Duodenal mucosa (tissue), 2 donors: ENCODE results near the gene IVNS1ABP.
A peak's percentile ranks its signal among the peaks of the same experiment; 100 is the strongest.
"Not testable (repeated sequence)": the region's sequence is repeated elsewhere in the genome, so short reads cannot be mapped to it uniquely, and the experiment has no call there.

Source experiments
- H3K27ac ChIP-seq: one replicate; pipeline ENCODE4 v1.7.0; 2013; ENCODE audit warnings: low read depth, low read length
- H3K27me3 ChIP-seq, 2 donors: one replicate each; pipeline ENCODE4 v1.7.0; 2013; ENCODE audit warnings: low read length in 2 of 2, control low read depth in 1 of 2; ENCODE audit not compliant: insufficient read depth in 2 of 2, control insufficient read depth in 1 of 2
- H3K36me3 ChIP-seq, 2 donors: one replicate each; pipeline ENCODE4 v1.7.0; 2013; ENCODE audit warnings: low read length in 2 of 2, control low read depth in 1 of 2; ENCODE audit not compliant: insufficient read depth in 2 of 2, control insufficient read depth in 1 of 2
- H3K4me1 ChIP-seq, 2 donors: one replicate each; pipeline ENCODE4 v1.7.0; 2013; ENCODE audit warnings: low read length in 2 of 2, control low read depth in 1 of 2; ENCODE audit not compliant: insufficient read depth in 2 of 2, control insufficient read depth in 1 of 2
- H3K4me3 ChIP-seq, 2 donors: one replicate each; pipeline ENCODE4 v1.7.0; 2013; ENCODE audit warnings: low read length in 2 of 2, low read depth in 1 of 2
- H3K9ac ChIP-seq, 2 donors: one replicate each; pipeline ENCODE4 v1.7.0; 2013; ENCODE audit warnings: low read length in 2 of 2, low read depth in 1 of 2
- H3K9me3 ChIP-seq, 2 donors: one replicate each; pipeline ENCODE4 v1.7.0; 2013; ENCODE audit warnings: low read length in 2 of 2, control low read depth in 1 of 2; ENCODE audit not compliant: control insufficient read depth in 1 of 2

IVNS1ABP gene

GRCh38 chr1:185317034-185317885, at the start of gene IVNS1ABP:
Gene IVNS1ABP, minus strand, starts transcription at chr1:185317243. Its CDS starts 7,750 bp downstream, at chr1:185309493.
- Histone ChIP-seq H3K9me3 (peaks cover 0 to 2% of the 10 kb centered on the region in 2 donors), H3K36me3 (no peaks in the 10 kb centered on the region), H3K4me3 (peak within 1 kb of the TSS; percentile 89 to 92), H3K4me1 (peaks cover 26 to 39% of the 10 kb centered on the region in 2 donors), H3K9ac (peak within 1 kb of the TSS; percentile 97), H3K27me3 (no peaks in the 10 kb centered on the region), H3K27ac (peak within 1 kb of the TSS; percentile 98)

DNA sequence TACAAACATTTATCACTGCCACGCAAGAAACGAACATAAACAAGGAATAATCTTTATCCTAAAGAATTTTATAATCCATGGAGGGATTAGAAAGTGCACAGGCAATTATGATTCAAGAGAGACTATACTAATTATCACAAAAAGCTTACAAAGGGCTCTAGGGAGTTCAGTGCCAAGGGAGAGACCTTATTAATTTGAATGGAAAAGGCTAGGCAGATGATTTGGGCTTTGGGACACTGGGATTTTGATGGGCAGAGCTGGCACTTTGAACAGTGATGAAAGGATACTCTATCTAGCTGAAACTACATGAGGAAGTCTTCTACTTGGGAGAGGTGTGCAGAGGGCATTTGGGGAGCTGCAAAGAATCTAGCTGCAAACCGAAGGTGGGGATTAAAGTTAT, 48.9 kb upstream of the IVNS1ABP start:
- Histone ChIP-seq H3K9ac (no peak overlapping the region), H3K27me3 (no peaks in the 10 kb centered on the region), H3K27ac (no peak overlapping the region)

DNA sequence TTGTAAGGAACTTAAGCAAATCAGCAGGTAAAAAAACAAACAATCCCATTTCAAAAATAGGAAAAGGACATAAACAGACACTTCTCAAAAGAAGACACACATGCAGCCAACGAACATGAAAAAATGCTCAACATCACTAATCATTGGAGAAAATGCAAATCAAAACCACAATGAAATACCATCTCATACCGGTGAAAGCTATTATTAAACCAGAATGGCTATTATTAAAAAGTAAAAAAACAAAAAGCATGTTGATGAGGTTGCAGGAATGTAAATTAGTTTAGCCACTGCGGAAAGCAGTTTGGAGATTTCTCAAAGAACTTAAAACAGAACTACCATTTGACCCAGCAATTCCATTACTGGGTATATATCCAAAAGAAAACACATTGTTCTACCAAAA, 47.5 kb upstream of the IVNS1ABP start:
- H3K4me1 ChIP-seq, H3K27me3 ChIP-seq, H3K27ac ChIP-seq, H3K36me3 ChIP-seq, H3K9ac ChIP-seq, H3K4me3 ChIP-seq, H3K9me3 ChIP-seq: not testable (repeated sequence)

More for the DNA sequence above, 48.9 kb upstream of the IVNS1ABP start:
- peaks cover 0 to 5% of the 10 kb centered on the region in 2 donors for H3K9me3 ChIP-seq
- peaks cover 6% of the 10 kb centered on the region in 2 donors for H3K4me1 ChIP-seq
- H3K36me3 ChIP-seq = no peaks in the 10 kb centered on the region
- H3K4me3 ChIP-seq = no peak overlapping the region

DNA sequence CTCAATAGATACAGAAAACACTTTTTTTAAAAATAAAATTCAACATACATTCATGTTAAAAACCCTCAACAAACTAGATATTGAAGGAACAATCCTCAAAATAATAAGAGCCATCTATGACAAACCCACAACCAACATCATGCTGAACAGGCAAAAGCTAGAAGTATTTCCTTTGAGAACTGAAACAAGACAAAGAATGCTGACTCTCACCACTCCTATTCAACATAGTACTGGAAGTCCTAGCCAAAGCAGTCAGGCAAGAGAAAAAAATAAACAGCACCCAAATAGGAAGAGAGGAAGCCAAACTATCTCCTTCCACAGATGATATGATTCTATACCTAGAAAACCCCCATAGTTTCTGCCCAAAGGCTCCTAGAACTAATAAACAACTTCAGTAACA, 46.2 kb upstream of the IVNS1ABP start:
- peaks cover 6% of the 10 kb centered on the region in 2 donors for H3K4me1 ChIP-seq
- no peak overlapping the region for H3K9ac ChIP-seq
- no peak overlapping the region for H3K4me3 ChIP-seq
- H3K27ac ChIP-seq = no peak overlapping the region
- peaks cover 0 to 5% of the 10 kb centered on the region in 2 donors for H3K9me3 ChIP-seq
- H3K27me3 ChIP-seq = no peaks in the 10 kb centered on the region
- no peaks in the 10 kb centered on the region for H3K36me3 ChIP-seq

GRCh38 chr1:185360714-185361113, 43.7 kb upstream of the IVNS1ABP start:
- Histone ChIP-seq H3K9ac (no peak overlapping the region), H3K9me3 (peaks cover 0 to 5% of the 10 kb centered on the region in 2 donors), H3K27ac (no peak overlapping the region), H3K27me3 (no peaks in the 10 kb centered on the region), H3K4me3 (no peak overlapping the region), H3K36me3 (no peaks in the 10 kb centered on the region), H3K4me1 (no peaks in the 10 kb centered on the region)

- no peaks in the 10 kb centered on the region for H3K36me3 ChIP-seq
- H3K27ac ChIP-seq = no peak overlapping the region
- no peaks in the 10 kb centered on the region for H3K4me1 ChIP-seq
- no peak overlapping the region for H3K9ac ChIP-seq
- peaks cover 0 to 5% of the 10 kb centered on the region in 2 donors for H3K9me3 ChIP-seq
- no peaks in the 10 kb centered on the region for H3K27me3 ChIP-seq
- no peak overlapping the region for H3K4me3 ChIP-seq
Measured at GRCh38 chr1:185358957-185359356, 41.9 kb upstream of the IVNS1ABP start.

GRCh38 chr1:185355947-185356346, 38.9 kb upstream of the IVNS1ABP start:
- Histone ChIP-seq H3K4me3 (no peak overlapping the region), H3K9ac (no peak overlapping the region), H3K27me3 (no peaks in the 10 kb centered on the region), H3K36me3 (no peaks in the 10 kb centered on the region), H3K9me3 (no peaks in the 10 kb centered on the region), H3K4me1 (no peaks in the 10 kb centered on the region), H3K27ac (no peak overlapping the region)

DNA sequence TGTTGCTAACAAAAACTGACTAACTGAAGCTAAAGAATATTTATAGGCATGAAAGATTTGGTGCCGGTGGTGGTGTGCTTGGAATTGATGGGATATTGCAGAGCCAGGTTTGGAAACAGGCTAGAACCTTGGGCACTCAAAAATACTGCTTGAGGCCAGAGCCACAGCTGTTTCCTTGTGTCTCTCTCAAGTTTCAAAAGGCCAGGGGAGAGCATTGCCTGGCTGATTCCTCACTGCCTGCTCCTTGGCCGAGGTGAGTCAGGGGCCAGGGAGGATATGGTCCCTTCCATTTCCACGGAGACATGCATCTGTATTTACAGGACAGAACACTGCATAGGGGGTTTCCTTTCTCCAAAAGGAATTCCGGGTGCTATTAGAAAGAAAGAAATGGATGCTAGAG, 36.1 kb upstream of the IVNS1ABP start:
- Histone ChIP-seq H3K27me3 (no peaks in the 10 kb centered on the region), H3K4me1 (peaks cover 11 to 18% of the 10 kb centered on the region in 2 donors), H3K4me3 (no peak overlapping the region), H3K9me3 (no peaks in the 10 kb centered on the region), H3K27ac (no peak overlapping the region), H3K36me3 (no peaks in the 10 kb centered on the region), H3K9ac (no peak overlapping the region)

- Histone ChIP-seq H3K27ac (no peak overlapping the region), H3K4me3 (no peak overlapping the region), H3K27me3 (no peaks in the 10 kb centered on the region), H3K9ac (no peak overlapping the region), H3K4me1 (peaks cover 11 to 21% of the 10 kb centered on the region in 2 donors), H3K9me3 (no peaks in the 10 kb centered on the region), H3K36me3 (no peaks in the 10 kb centered on the region)
Measured at GRCh38 chr1:185351734-185352466, 34.9 kb upstream of the IVNS1ABP start.

DNA sequence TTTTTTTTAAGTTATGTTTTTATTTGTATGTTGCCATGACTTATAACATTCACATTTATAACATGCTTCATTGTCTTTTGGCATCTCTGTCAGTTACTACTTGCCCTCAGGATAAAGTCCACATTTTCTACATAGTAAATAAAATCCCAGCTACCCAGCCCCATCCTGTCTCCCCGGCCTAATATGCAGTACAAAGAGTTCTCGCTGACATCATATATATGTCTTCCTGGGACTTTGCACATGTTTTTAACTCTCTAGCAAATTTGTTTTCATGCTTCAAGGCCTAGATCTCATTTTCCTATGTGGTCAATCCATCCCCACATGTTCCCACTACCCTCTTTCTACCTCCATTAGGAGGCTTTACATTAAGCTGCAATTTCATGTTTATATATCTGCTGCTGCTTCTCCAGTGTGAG, 33.0 kb upstream of the IVNS1ABP start:
- H3K9ac ChIP-seq = no peak overlapping the region
- H3K36me3 ChIP-seq = no peaks in the 10 kb centered on the region
- H3K27me3 ChIP-seq = no peaks in the 10 kb centered on the region
- H3K9me3 ChIP-seq = no peaks in the 10 kb centered on the region
- no peak overlapping the region for H3K4me3 ChIP-seq
- H3K27ac ChIP-seq = peak overlapping the region; percentile 39
- H3K4me1 ChIP-seq = peaks cover 11 to 25% of the 10 kb centered on the region in 2 donors
